ENCODE results near the gene GLTP. TPM values are rescaled to one million over a fixed set of nuclear protein-coding genes. Genes with fewer than 3 reads are reported as not detected.

The GLTP gene
- total and polyA plus RNA-seq, 2 of the 13 experiments (the other 11 are each of a cell fraction or from before 2014, with no cell fraction given): 10.7 to 12.9 TPM

- TF ChIP-seq ZNF749 (CRISPR knock-in tag; IDR thresholded peaks at IDR 0.05; ENCODE audit: borderline replicate concordance) (no peak), KLF15 (CRISPR knock-in tag; IDR thresholded peaks at IDR 0.05; ENCODE audit: borderline replicate concordance) (no peak), NFE2 (CRISPR knock-in tag; IDR thresholded peaks at IDR 0.05) (no peak)
These were observed 22.6 kb downstream of the GLTP start (continued) for GRCh38 chr12:109857715-109858114.

GRCh38 chr12:109855377-109855776 is 25.0 kb downstream of the GLTP start:
- no TSS peak for BruUV-seq (replicated peaks)
- intact Hi-C loops (cut with micrococcal nuclease; ENCODE audit: unreplicated experiment) (no loop called here), in situ Hi-C loops (cut with HindIII; ENCODE audit: extremely low pct_ligation_motif_present, low pct_unique_long_range_greater_than_20kb) (no loop called here)
- Histone ChIP-seq H3K4me3 (replicated peaks in 1 of 3; ENCODE audit: insufficient read depth in 1 of 3, low read depth in 2 of 3, low read length in 3 of 3) (no peak overlapping the region), H3K36me3 (replicated peaks in 1 of 2; ENCODE audit: control insufficient read depth in 1 of 2, insufficient read depth in 2 of 2, low read length in 2 of 2) (peaks cover 0 to 2% of the 10 kb centered on the region in 2 experiments; a peak in 1 of 5 replicates), H3K4me2 (ENCODE audit: low read depth, low read length) (no peak overlapping the region), H3K27ac (ENCODE audit: extremely low read length, insufficient read depth, low read length) (no peak overlapping the region), H3K27me3 (ENCODE audit: control insufficient read depth in 1 of 2, insufficient read depth in 2 of 2, low read length in 2 of 2) (no peaks in the 10 kb centered on the region), H3K79me2 (ENCODE audit: insufficient read depth, low read length) (no peaks in the 10 kb centered on the region), H4K20me1 (ENCODE audit: insufficient read depth, low read length) (no peaks in the 10 kb centered on the region), H3K4me1 (ENCODE audit: insufficient read depth, low read length) (peaks cover 9% of the 10 kb centered on the region; the same call in 1 of the 2 replicates), H3K9ac (ENCODE audit: insufficient read depth, low read depth, low read length) (no peak overlapping the region), H2AFZ (ENCODE audit: low read length) (no peak overlapping the region), H3K9me3 (ENCODE audit: low read length) (no peaks in the 10 kb centered on the region)
- 77% methylated on average over 5 of the region's 14 CpGs for WGBS (ENCODE audit: low lambda C conversion rate)
- POLR2A ChIA-PET: no interaction called here
- CTCF ChIA-PET (ENCODE audit: low intra/inter-chr PET ratio, low total read pairs): no interaction called here
- DNase-seq (ENCODE audit: low spot score) (no peak), ATAC-seq (no peak), FAIRE-seq (no peak)
- TF ChIP-seq ZZZ3 (CRISPR knock-in tag; IDR thresholded peaks at IDR 0.05; ENCODE audit: borderline replicate concordance) (no peak), ZBTB40 (IDR thresholded peaks at IDR 0.05) (no peak), ZBTB40 (CRISPR knock-in tag; IDR thresholded peaks at IDR 0.05) (no peak), ZNF816 (CRISPR knock-in tag; IDR thresholded peaks at IDR 0.05; ENCODE audit: borderline replicate concordance) (no peak), ZBTB26 (CRISPR knock-in tag; IDR thresholded peaks at IDR 0.05; ENCODE audit: borderline replicate concordance) (no peak), ELF4 (CRISPR knock-in tag; IDR thresholded peaks at IDR 0.05; ENCODE audit: borderline replicate concordance) (no peak), ZNF251 (CRISPR knock-in tag; IDR thresholded peaks at IDR 0.05) (no peak)
